Measurements from ENCODE around the gene TCHHL1.
A peak's percentile ranks its signal among the peaks of the same experiment; 100 is the strongest.

TCHHL1 gene

DNA sequence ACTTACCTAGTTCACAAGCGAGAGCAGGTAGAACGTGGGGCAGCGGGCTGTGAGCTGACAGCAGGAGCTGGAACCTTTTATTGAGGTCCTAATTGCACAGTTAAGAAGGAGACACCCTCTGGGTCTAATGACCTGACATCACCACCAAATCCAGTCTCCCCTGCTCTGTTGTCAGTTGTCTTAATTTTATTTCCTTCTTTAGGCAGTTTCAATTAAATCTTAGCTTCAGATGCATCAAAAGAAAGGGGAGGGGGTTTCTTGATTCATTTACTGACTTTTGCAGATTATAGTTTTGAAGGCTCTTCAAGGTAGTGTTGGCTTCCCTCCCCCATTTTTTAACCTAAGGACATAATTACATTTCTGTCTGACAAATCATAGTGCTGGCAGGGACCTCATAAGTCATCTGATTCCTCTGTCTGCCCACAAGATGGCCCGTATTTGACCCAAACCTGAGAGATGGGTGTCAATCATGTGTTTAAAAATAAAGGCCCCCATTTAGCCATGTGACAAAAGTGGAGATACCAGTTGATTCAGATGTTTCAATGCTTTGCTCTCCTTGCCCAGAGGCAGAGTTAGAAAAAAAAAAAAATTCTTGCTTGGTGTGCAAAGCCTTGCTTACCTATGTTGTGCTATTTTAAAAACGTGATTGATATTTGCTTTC is at the start of gene TCHHL1:
Gene TCHHL1 (minus strand): TSS at position 51 of the 661 bp plus-strand sequence. CDS start 921 bp downstream, outside the sequence.
- DNase-seq, result no peak

DNA sequence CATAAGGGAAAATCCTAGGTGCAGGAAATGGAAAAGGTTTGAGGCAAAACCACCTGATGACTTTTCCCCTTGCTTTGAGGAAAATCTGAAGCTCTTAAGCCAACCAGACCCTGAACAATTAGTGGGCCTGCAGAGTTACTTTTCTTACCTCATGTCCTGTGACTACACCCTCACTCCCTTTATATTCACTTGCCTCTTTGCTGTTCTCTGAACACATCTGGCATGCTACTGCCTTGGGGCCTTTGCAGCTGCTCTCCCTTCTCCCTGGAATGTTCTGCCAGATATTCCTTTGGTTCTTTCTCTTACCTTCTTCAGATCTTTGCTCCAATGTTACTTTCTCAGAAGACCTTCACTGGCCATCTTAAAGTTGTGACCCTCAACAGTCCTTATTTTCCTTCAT is 48.4 kb upstream of the TCHHL1 start:
- no peak for DNase-seq

DNA sequence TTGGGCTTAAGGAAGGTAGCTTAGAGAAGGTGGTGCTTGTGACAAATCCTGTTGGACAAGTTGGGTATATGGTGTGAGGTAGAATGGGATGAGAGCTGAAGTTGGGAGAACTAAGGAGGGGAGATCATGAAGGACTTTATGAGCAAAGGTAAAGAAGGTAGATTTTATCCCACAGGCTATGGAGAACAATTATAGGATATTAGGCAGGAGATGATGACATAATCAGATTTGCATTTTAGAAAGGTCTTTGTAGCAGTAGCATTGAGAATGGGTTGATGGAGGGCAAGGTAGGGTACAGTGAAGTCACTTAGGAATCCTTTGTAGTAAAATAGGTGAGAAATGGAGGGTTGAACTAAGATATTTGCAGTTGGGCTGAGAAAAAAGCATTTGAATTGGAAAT is 41.3 kb upstream of the TCHHL1 start:
- DNase-seq, result no peak

GRCh38 chr1:152127673-152128072 is 38.8 kb upstream of the TCHHL1 start:
- peak; percentile 13 for DNase-seq

DNA sequence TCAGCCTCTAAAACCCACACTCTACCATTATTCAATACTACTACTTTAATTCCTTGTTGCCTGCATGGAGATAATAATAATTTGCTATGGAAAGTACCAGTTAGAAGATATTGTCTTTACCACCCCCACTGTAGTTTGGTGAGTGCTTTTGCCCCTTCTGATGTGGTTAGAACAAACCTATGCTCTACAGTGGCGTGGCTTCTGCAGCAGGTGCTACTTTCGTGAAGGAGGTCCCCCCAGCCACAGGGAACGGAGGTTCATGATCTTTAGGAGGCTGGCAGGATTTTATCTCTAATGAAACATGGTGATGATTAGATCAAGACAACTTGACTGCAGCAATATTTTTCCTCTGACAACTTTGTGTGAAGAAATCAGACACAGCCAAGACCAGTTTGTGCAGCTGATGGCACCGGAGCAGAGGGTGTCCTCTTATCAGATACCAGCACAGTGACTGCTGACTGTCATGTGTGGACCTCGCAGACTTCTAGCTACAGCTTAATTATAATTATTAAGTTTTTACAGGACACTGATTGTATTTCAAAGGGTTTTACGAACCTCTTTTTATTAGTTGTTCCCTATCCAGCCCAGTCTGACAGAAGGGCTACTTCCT is 37.1 kb upstream of the TCHHL1 start:
- DNase-seq, result no peak

DNA sequence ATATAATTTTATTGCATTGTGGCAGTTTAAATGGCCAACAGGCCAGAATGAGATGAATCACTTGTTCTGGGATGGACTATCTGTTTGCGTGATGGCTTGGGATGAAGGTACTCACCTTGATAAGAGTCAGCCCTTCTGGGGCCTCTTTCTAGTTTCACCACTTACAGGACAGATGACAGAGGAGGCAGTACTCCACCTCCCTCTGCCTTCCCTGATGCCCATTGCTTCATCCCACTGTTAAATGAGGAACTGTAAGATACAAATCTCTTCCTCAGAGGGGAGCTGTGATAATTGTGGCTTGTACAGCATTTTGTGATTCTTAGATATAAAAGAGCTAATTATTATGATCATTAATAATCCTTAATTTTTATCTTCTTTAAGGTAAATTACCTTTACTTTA is 30.1 kb upstream of the TCHHL1 start:
- no peak for DNase-seq

GRCh38 chr1:152115344-152115743 is 26.5 kb upstream of the TCHHL1 start, which contains the start of gene TCHH:
TSS of gene TCHH (minus strand) at chr1:152115444. CDS start at chr1:152114080, 1,364 bp downstream.
- no peak for DNase-seq

DNA sequence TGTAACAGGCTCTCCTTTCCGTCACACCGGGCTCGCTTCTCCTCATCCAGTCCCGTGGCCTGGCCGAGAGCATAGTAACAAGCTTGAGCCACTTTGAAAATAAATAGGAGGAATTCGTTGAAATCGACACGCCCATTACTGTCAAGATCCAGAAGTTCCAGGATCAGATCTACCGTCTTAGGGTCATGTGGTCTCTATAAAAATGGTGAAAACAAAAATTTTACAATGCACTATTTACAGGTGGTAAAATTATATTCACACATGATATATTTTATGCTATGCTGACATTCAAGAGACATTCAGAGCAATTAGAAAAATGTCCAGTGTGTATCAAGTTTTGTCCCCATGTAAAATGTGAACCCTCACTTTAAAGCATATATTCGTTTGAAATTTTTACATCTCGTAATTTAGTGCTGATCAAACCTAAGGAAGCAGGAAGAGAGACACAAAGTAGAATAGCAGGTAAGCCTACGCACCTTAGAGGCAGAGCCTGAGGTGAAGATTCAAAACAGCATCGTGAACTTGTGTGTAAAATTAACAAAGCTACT is 24.1 kb upstream of the TCHHL1 start:
- DNase-seq, result no peak

DNA sequence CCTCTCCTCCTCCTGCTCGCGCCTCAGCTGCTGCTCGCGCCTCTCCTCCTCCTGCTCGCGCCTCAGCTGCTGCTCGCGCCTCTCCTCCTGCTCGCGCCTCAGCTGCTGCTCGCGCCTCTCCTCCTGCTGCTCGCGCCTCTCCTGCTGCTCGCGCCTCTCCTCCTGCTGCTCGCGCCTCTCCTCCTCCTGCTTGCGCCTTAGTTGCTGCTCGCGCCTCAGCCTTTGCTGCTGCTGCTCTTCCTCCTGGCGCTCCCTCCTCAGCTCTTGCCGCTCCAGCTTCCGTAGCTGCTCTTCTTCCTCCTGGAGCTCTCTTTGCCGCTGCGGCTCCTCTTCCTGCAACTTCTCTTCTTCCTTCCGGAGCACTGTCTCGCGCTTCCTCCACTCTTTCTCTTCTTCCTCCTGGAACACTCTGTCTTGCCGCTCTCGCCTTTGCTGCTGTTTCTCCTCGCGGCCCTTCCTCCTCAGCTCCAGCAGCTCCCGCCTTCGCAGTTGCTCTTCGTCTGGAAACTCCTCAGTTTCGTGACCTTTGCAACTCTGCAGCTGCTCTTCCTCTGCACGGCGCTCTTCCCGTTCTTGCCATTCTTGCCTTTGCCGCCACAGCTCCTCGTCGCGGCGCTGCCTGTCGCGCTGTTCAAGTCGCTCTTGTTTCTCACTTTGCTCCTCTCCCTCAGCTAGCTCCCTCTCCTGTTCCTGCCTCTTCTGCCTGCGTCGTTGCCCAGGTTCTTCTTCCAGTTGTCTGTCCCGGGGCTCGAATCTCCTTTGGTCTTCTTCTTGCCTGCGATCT is 23.4 kb upstream of the TCHHL1 start:
- DNase-seq, result peak; percentile 38

- DNase-seq, result peak; percentile 64
Observed at GRCh38 chr1:152111515-152111968, 22.7 kb upstream of the TCHHL1 start.

DNA sequence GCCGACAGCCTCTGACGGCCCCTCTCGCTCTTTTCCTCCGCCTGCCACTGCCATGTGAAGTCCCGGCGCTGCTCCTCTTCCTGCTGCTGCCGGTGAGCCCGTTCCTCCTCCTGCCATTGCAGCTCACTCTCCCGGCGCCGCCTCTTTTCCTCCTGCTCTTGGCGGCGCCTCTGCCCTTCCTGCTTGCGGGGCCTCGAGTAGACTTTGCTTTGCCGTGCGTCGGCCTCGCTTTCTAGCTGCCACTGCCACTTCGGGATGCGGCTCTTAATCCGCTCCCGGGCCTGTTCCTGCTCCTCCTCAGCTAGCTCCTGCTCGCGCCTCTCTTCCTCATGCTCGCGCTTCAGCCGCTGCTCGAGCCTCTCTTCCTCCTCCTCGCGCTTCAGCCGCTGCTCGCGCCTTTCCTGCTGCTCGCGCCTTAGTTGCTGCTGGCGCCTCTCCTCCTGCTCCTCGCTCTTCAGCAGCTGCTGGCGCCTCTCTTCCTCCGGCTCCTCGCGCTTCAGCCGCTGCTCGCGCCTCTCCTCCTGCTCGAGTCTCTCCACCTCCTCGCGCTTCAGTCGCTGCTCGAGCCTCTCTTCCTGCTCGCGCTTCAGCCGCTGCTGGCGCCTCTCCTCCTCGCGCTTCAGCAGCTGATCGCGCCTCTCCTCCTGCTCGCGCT is 22.1 kb upstream of the TCHHL1 start:
- peak; percentile 70 for DNase-seq

DNA sequence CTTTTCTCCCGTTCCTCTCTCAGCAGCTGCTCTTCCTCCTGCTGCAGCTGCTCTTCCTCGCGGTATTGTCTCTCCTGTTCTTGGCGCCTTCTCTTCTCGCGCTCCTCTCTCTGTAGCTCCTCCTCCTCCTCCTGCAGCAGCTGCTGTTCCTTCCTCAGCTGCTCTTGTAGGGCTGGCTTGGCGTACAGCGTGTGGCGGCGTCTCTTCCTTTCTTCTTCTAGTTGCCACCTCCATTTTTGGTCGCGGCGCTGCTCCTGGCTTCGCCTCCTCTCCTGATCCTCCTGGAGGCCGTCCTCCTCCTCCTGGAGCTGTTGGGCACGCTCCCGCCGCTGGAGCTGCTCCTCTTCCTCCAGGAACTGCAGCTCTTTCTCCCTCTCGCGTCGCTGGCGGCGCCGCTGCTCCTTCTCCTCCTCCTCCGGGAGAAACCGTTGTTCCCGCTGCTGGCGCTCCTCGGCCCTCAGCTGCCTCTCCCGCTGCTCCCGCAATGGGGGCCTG is 21.5 kb upstream of the TCHHL1 start:
- DNase-seq, result peak; percentile 72

DNA sequence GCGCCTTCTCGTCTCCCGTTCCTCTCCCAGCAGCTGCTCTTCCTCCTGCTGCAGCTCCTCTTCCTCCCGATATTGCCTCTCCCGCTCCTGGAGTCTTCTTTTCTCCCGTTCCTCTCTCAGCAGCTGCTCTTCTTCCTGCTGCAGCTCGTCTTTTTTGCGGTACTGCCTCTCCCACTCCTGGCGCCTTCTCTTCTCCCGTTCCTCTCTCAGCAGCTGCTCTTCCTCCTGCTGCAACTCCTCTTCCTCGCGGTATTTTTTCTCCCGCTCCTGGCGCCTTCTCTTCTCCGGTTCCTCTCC is 21.1 kb upstream of the TCHHL1 start:
- no peak for DNase-seq

DNA sequence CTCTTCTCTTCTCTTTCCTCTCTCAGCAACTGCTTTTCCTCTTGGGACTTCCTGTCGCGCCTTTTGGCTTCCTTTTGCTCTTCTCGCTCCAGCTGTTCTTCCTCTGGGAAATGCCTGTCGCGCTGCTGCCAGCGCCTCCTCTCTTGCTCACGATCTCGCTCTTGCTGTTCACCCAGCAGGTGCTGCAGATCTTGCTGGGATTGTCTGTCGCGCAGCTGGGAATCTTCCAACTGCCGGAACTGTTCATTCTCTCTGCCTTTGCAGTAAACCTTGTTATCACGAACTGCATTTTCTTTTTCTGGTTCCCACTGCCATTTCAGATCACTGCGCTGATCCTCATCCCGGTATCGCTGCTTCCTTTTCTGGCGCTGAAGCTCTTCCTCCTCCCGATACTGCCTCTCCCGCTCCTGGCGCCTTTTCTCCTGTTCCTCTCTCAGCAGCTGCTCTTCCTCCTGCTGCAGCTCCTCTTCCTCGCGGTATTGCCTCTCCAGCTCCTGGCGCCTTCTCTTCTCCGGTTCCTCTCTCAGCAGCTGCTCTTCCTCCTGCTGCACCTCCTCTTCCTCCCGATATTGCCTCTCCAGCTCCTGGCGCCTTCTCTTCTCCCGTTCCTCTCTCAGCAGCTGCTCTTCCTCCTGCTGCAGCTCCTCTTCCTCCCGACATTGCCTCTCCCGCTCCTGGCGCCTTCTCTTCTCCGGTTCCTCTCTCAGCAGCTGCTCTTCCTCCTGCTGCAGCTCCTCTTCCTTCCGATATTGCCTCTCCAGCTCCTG is 20.6 kb upstream of the TCHHL1 start:
- DNase-seq, result peak; percentile 34

DNA sequence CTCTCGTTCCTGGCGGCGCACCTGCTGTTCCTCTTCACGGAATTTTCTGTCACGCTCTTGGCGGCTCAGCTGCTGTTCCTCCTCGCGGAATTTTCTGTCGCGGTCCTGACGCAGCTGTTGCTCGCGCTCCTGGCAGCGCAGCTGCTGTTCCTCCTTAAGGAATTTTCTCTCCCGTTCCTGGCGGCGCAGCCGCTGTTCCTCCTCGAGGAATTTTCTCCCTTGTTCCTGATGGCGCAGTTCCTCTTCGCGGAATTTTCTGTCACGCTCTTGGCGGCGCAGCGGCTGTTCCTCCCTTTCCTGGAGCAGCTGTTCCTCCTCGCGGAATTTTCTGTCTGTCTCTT is 20.0 kb upstream of the TCHHL1 start:
- DNase-seq, result no peak

DNA sequence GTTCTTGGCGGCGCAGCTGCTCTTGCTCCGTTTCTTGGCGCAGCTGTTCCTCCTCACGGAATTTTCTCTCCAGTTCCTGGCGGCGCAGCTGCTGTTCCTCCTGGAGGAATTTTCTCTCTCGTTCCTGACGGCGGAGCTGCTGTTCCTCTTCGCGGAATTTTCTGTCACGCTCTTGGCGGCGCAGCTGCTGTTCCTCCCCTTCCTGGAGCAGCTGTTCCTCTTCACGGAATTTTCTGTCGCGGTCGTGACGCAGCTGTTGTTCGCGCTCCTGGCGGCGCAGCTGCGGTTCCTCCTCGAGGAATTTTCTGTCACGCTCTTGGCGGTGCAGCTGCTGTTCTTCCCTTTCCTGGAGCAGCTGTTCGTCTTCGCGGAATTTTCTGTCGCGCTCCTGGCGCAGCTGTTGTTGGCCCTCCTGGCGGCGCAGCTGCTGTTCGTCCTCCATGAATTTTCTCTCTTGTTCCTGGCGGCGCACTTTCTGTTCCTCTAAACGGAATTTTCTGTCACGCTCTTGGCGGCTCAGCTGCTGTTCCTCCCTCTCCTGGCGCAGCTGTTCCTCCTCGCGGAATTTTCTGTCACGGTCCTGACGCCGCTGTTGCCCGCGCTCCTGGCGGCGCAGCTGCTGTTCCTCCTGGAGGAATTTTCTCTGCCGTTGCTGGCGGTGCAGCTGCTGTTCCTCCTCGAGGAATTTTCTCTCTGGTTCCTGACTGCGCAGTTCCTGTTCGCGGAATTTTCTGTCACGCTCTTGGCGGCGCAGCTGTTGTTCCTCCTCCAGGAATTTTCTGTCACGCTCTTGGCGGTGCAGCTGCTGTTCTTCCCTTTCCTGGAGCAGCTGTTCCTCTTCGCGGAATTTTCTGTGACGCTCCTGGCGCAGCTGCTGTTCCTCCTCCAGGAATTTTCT is 19.4 kb upstream of the TCHHL1 start:
- DNase-seq, result peak; percentile 68

GRCh38 chr1:152107031-152107983 is 18.4 kb upstream of the TCHHL1 start:
- peak; percentile 2 for DNase-seq

DNA sequence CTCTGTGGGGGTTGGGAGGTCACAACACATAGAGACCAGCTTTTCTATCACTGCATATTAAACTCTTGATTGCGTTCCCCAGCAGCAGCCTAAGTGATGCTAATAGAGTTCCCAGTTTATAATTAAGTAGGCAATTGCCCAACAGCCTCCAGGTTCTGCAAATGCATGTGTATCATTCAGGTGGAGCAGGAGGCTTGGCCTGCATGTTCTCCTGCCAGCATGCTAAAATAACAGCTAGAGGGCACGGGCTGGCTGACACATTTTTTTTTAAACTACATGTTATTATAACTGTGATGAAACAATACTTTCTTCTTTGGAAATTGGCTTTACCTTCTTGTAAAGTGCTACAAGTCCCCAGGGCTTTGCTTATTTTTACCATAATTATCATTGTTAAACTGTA is 16.0 kb upstream of the TCHHL1 start:
- DNase-seq, result no peak

DNA sequence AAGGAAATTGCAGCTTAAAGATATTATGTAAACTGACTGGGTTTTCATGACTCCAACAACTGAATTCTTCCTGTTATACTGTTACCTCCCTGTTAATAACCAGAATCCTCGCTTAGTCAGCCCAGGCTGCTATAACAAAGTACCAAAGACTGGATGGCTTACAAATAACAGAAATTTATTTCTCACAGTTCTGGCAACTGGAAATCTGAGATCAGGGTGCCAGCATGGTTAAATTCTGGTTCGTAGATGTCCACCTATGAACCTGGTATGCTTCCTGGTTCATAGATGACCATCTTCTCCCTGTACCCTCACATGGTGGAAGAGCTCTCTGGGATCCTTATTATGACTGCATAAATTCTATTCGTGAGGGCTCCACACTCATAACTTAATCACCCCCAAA is 8.1 kb upstream of the TCHHL1 start:
- DNase-seq, result no peak

DNA sequence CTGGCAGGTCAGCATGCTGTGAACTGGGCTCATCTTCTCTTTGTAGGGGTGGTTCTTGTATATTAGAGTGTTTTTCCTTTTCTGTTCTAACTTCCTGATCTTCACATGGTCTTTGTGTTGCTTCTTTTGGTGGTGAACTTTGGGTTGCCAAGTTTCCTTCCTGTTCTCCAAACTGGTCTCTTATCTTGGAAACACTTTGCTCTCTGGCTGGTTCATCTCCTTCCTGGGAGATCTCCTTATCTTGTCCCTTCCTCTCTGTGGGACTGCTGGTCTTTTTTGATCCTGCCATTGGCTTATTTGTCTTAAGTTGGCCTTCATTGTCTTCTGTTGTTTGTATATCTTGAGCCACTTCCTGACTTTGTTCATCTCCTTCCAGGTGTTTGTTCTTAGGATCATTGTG is 2.1 kb downstream of the TCHHL1 start:
- DNase-seq, result no peak

Data from EL (cell line).